KMS-11 (cell line): ENCODE results near the gene KCNC4.

Experiments
- H2AFZ ChIP-seq: fragments of 200-600 bp; sonication (generic); 2 replicates; pipeline ENCODE4 v1.6.1; 2016; ENCODE audit warnings: antibody characterized with exemption, mixed run types, low read depth
- H3K27ac ChIP-seq: fragments of 200-600 bp; sonication (generic); 2 replicates; pipeline ENCODE4 v1.6.1; 2016; ENCODE audit warnings: mild to moderate bottlenecking, mixed run types
- H3K27me3 ChIP-seq: fragments of 200-600 bp; sonication (generic); 2 replicates; pipeline ENCODE4 v1.6.1; 2017; ENCODE audit warnings: mild to moderate bottlenecking, low read depth, mixed run types, moderate library complexity; ENCODE audit not compliant: insufficient read depth
- H3K36me3 ChIP-seq: fragments of 200-600 bp; sonication (generic); 2 replicates; pipeline ENCODE4 v1.6.1; 2017; ENCODE audit warnings: mild to moderate bottlenecking, mixed run types; ENCODE audit not compliant: insufficient read depth
- H3K4me1 ChIP-seq: fragments of 200-600 bp; sonication (generic); 2 replicates; pipeline ENCODE4 v1.6.1; 2016; ENCODE audit warnings: mild to moderate bottlenecking, low read depth, mixed run types; ENCODE audit not compliant: poor library complexity, severe bottlenecking
- H3K4me2 ChIP-seq: fragments of 200-600 bp; sonication (generic); 2 replicates; pipeline ENCODE4 v1.7.0; 2016; ENCODE audit warnings: mild to moderate bottlenecking, mixed run types
- H3K4me3 ChIP-seq: fragments of 200-600 bp; sonication (generic); IDR thresholded peaks from 2 replicates; pipeline ENCODE4 v1.6.1; 2017; ENCODE audit warnings: low read depth, low read length, mixed read lengths; ENCODE audit not compliant: insufficient read depth
- H3K79me2 ChIP-seq: fragments of 200-600 bp; sonication (generic); 2 replicates; pipeline ENCODE4 v1.6.1; 2016; ENCODE audit warnings: low read depth, mixed run types; ENCODE audit not compliant: insufficient read depth
- H3K9ac ChIP-seq: fragments of 200-600 bp; sonication (generic); 2 replicates; pipeline ENCODE4 v1.6.1; 2016; ENCODE audit warnings: mild to moderate bottlenecking, mixed run types
- H4K20me1 ChIP-seq: fragments of 200-600 bp; sonication (generic); 2 replicates; pipeline ENCODE4 v1.6.1; 2016; ENCODE audit warnings: mild to moderate bottlenecking, mixed run types; ENCODE audit not compliant: insufficient read depth
- TF ChIP-seq, protein P1 (sequence below): fragments of 200-600 bp; sonication (generic); conservative IDR thresholded peaks from 2 replicates; pipeline ENCODE4 v1.6.1; 2017; ENCODE audit warnings: low read depth, mild to moderate bottlenecking, antibody characterized with exemption, low read length, moderate library complexity, mixed read lengths

KCNC4 gene

DNA sequence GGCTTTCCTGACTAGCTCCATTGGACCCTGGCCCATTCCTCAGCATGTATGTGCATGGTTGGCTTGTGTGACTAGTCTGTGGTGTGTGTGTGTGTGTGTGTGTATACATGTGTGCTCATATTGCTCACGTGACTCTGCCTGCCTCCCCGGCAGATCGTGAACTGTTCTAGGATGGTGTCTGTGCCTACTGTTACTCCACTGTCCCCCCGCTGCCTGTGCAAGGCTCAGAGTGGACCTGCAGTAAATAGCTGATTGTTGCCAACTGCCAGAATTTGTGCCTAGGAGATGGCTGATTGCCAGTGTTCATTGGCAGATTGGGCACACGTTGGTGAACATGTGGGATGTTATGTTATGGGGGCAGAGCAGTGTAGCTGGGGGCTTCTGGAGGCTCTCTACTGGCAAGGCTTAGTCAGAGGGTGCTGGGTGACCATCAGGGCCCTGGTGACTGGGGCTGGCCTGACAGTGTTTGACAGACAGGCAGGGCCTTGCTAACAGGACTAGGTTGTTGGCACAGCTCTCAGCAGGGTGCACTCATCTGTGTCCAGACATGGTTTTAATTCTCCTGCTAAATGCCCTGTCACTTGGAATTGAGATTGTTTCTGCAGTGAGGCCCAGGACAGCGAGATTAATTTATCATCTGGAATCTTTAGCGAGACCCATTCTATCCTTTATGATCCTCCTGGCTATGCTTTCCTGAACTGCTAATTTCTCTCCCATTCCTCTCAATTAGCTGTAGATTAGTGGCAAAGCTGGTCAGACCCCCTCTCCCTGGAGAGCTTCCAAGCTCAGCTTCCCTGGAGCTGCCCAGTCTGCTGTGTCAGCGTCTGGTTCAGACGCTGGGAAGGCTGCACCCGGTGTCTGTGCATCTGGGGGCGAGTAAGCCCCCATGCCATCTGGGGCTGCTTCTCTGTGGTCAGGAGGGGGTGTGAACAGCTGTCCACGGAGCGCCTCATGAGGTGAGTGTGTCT lies 39.1 kb upstream of the KCNC4 start:
- Histone ChIP-seq H4K20me1 (no peaks in the 10 kb centered on the region), H3K27me3 (no peaks in the 10 kb centered on the region), H3K79me2 (no peaks in the 10 kb centered on the region), H3K36me3 (no peaks in the 10 kb centered on the region), H3K4me3 (no peak overlapping the region), H2AFZ (no peak overlapping the region), H3K4me2 (no peak overlapping the region), H3K27ac (no peak overlapping the region), H3K9ac (no peak overlapping the region), H3K4me1 (no peaks in the 10 kb centered on the region)
- TF ChIP-seq, protein P1, sequence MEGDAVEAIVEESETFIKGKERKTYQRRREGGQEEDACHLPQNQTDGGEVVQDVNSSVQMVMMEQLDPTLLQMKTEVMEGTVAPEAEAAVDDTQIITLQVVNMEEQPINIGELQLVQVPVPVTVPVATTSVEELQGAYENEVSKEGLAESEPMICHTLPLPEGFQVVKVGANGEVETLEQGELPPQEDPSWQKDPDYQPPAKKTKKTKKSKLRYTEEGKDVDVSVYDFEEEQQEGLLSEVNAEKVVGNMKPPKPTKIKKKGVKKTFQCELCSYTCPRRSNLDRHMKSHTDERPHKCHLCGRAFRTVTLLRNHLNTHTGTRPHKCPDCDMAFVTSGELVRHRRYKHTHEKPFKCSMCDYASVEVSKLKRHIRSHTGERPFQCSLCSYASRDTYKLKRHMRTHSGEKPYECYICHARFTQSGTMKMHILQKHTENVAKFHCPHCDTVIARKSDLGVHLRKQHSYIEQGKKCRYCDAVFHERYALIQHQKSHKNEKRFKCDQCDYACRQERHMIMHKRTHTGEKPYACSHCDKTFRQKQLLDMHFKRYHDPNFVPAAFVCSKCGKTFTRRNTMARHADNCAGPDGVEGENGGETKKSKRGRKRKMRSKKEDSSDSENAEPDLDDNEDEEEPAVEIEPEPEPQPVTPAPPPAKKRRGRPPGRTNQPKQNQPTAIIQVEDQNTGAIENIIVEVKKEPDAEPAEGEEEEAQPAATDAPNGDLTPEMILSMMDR: no peak

DNA sequence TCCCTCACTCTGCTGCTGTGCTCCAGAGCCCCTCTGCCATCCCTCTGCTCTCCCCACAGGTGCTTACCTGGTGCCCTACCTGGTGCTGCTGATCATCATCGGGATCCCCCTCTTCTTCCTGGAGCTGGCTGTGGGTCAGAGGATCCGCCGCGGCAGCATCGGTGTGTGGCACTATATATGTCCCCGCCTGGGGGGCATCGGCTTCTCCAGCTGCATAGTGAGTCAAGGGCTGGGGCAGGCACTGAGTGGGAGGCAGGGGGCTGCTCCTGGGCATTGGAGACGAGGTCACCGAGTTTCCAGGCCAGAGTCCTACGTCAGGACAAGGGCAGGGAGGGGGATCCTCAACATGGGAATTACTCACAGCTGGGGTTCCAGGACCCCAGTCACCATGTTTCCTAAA lies 38.1 kb upstream of the KCNC4 start:
- no peaks in the 10 kb centered on the region for H3K36me3 ChIP-seq
- no peaks in the 10 kb centered on the region for H3K4me1 ChIP-seq
- no peaks in the 10 kb centered on the region for H3K27me3 ChIP-seq
- no peak overlapping the region for H3K4me2 ChIP-seq
- H2AFZ ChIP-seq: no peak overlapping the region
- H3K4me3 ChIP-seq: no peak overlapping the region
- no peaks in the 10 kb centered on the region for H4K20me1 ChIP-seq
- H3K79me2 ChIP-seq: no peaks in the 10 kb centered on the region
- no peak overlapping the region for H3K9ac ChIP-seq
- TF ChIP-seq, protein P1: no peak
- no peak overlapping the region for H3K27ac ChIP-seq

DNA sequence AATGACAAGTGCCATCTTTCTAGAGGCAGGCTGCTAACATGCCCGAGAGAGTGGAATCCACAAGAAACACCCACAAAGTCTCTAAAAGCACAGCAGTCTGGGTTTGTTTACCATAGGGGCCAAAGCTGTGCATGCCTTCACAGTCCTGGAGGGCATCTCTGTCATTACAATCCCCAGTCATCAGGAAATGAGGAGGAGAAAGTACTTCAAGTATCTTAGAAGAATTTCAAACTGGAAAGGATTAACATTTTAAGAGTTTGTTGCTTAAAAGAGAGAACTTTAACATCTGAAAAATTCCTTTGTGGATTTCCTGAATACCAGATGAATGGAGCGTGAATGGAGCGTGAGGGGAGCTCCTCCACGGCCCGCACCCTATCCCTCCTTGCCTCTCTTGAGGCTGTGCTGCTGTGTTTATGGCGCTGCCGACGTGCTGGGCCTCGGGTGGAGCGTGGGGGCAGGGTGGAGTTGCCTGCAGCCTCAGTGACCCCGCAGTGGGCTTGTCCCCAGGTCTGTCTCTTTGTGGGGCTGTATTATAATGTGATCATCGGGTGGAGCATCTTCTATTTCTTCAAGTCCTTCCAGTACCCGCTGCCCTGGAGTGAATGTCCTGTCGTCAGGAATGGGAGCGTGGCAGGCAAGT lies 36.5 kb upstream of the KCNC4 start:
- H3K4me1 ChIP-seq: no peaks in the 10 kb centered on the region
- no peak overlapping the region for H3K27ac ChIP-seq
- no peak overlapping the region for H3K9ac ChIP-seq
- no peak overlapping the region for H3K4me2 ChIP-seq
- H3K36me3 ChIP-seq: no peaks in the 10 kb centered on the region
- no peak overlapping the region for H3K4me3 ChIP-seq
- H3K27me3 ChIP-seq: no peaks in the 10 kb centered on the region
- TF ChIP-seq, protein P1: no peak
- H2AFZ ChIP-seq: no peak overlapping the region
- H4K20me1 ChIP-seq: no peaks in the 10 kb centered on the region
- no peaks in the 10 kb centered on the region for H3K79me2 ChIP-seq

DNA sequence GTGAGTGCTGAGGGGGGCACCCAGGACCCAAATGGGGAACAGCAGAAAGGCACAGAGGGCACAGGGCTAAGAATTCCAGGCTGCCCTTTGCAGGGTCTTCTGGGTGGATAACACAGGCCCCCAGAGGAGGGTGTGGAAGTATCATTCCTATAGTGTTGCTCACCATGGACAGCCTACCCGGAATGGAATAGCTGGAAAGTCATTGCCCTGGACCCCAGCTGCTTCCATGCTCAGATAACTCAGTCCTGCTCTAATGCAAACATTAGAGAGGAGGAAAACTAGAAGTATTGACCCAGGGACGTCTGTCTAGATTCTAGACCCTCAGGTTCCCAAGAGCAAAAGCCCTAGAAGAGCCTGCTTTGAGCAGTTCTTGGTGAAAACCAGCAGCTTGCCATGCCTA lies 35.2 kb upstream of the KCNC4 start:
- Histone ChIP-seq H3K4me3 (no peak overlapping the region), H3K4me1 (no peaks in the 10 kb centered on the region), H3K27me3 (no peaks in the 10 kb centered on the region), H2AFZ (no peak overlapping the region), H4K20me1 (no peaks in the 10 kb centered on the region), H3K27ac (no peak overlapping the region), H3K79me2 (no peaks in the 10 kb centered on the region), H3K9ac (no peak overlapping the region), H3K4me2 (no peak overlapping the region), H3K36me3 (no peaks in the 10 kb centered on the region)
- TF ChIP-seq, protein P1: no peak
